Adrenal gland (tissue), 5 donors: ENCODE measurements around the gene RPTOR.

ENCODE experiments used
- POLR2A ChIP-seq, 2 donors: fragments of 450-650 bp; IDR thresholded peaks; one replicate each; pipeline ENCODE4 v1.6.1; 2017; ENCODE audit warnings: antibody characterized with exemption in 2 of 2, mild to moderate bottlenecking in 2 of 2, moderate library complexity in 1 of 2
- TF ChIP-seq, protein P1 (sequence below), 6 experiments: fragments of 450-650 bp in 4 of 6; fragments of 200-600 bp in 2 of 6; sonication (generic) in 1 of 6; IDR thresholded peaks; 1 replicate in 5 of 6; 2 replicates in 1 of 6; pipeline versions ENCODE4 v1.5.1 to v1.8.0; 2016 to 2021; ENCODE audit warnings: antibody characterized with exemption in 6 of 6, mild to moderate bottlenecking in 2 of 6, moderate library complexity in 1 of 6
- donor health status: DM: no; HTN: no; CAD: no.

DNA sequence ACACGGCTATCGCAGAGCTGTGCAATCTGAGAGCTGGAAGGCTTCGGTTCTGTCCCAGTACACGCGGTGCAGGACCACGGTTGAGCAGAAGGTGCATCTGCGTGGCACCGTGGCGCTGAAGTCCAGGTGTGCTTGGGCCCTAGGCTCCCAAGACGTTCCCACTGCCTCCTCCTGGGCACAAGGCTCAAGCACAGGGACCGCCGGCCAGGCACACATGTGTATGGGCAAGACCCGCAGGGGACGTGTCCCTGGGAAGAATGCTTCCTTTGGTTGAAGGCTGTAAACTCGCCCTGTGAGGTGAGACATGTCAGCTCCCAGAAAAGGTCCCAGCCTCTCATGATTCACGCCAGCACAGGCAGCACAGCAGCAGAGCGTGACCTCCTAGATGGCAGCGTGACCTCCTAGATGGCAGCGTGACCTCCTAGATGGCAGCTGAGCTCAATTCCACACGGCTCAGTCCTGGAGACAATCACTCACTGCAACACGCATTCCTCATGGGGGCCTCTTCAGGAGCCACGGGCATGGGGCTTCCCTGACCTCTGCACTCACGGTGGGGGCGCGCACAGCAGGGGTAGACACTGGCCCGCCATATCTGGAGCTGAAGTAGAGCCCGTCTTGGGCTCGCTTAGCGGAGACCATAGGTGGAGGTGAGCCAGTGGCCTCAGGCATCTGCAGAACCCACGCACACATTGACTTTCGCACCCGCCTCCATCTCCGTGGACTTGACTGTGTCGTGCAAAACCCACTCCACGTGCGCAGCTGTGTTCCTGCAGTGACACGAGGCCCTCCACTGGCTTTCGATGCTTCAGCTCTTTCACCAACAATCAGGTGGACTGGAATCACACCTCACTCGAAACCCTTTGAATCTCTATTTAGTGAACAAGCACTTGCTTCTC lies 362.0 kb downstream of the RPTOR start:
- TF ChIP-seq POLR2A (IDR thresholded peaks at IDR 0.05): no peak
- TF ChIP-seq, protein P1, sequence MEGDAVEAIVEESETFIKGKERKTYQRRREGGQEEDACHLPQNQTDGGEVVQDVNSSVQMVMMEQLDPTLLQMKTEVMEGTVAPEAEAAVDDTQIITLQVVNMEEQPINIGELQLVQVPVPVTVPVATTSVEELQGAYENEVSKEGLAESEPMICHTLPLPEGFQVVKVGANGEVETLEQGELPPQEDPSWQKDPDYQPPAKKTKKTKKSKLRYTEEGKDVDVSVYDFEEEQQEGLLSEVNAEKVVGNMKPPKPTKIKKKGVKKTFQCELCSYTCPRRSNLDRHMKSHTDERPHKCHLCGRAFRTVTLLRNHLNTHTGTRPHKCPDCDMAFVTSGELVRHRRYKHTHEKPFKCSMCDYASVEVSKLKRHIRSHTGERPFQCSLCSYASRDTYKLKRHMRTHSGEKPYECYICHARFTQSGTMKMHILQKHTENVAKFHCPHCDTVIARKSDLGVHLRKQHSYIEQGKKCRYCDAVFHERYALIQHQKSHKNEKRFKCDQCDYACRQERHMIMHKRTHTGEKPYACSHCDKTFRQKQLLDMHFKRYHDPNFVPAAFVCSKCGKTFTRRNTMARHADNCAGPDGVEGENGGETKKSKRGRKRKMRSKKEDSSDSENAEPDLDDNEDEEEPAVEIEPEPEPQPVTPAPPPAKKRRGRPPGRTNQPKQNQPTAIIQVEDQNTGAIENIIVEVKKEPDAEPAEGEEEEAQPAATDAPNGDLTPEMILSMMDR (IDR thresholded peaks at IDR 0.05): no peak
